K562 (cell line): ENCODE data around the gene CGB8. TPM values are rescaled to one million over a fixed set of nuclear protein-coding genes. Genes with fewer than 3 reads are reported as not detected.

Experiments used
- ATAC-seq: fragments of 200-7000 bp; cut with Tn5 transposase; 3 replicates; pipeline ENCODE4 v1.9.1; 2020; ENCODE audit warnings: moderate library complexity
- BruUV-seq: library from RNA; stranded (reverse); fragments of 400-500 nt; replicated peaks from 2 replicates; lab custom pipeline; 2021; lab: Mats Ljungman, UMichigan
- CTCF ChIA-PET: fragments of 300-600 bp; formaldehyde crosslinking; extraction: SDS; loops from one replicate; lab custom pipeline; 2021; ENCODE audit warnings: low intra/inter-chr PET ratio; lab: Yijun Ruan, JAX
- POLR2A ChIA-PET: fragments of 300-600, 350-650 bp; sonication (Branson Sonifier 250); formaldehyde crosslinking; extraction: SDS; loops from one replicate; lab custom pipeline; 2021; ENCODE audit warnings: antibody characterized with exemption, inconsistent platforms; lab: Yijun Ruan, JAX
- DNase-seq, 4 experiments: peaks; one replicate each; pipeline versions ENCODE4 v3.0.0 to v3.0.0-alpha.2; 2011 to 2018; ENCODE audit warnings: low spot score in 3 of 4, mixed read lengths in 3 of 4; ENCODE audit errors: extremely low read depth in 1 of 4
- FAIRE-seq: peaks from 2 replicates; lab custom pipeline; 2011; peaks lifted over from hg19 to GRCh38; lab: Jason Lieb, UNC
- H2AFZ ChIP-seq: 2 replicates; pipeline ENCODE4 v1.6.0; 2011; ENCODE audit warnings: low read depth, low read length, control low read depth, inconsistent platforms
- H3K27ac ChIP-seq: fragments of 200-600 bp; 3 replicates; pipeline ENCODE4 v1.8.0; 2011; ENCODE audit warnings: low read depth, mild to moderate bottlenecking, control low read depth, inconsistent platforms, low read length, moderate library complexity, mixed read lengths; ENCODE audit errors: extremely low read depth
- H3K27me3 ChIP-seq, 2 experiments: fragments of 300-600 bp in 1 of 2; 2 replicates in 1 of 2; 3 replicates in 1 of 2; pipeline versions ENCODE4 v1.6.0 to v1.8.0; 2011; ENCODE audit warnings: inconsistent platforms in 2 of 2, low read length in 2 of 2, mild to moderate bottlenecking in 1 of 2, mixed read lengths in 1 of 2, moderate library complexity in 1 of 2; ENCODE audit not compliant: control insufficient read depth in 2 of 2, insufficient read depth in 2 of 2
- H3K36me3 ChIP-seq: fragments of 300-600 bp; 3 replicates; pipeline ENCODE4 v1.8.0; 2011; ENCODE audit warnings: mild to moderate bottlenecking, low read length, inconsistent platforms; ENCODE audit not compliant: control insufficient read depth, insufficient read depth
- H3K4me1 ChIP-seq, 2 experiments: fragments of 200-600 bp in 1 of 2; replicated peaks in 1 of 2; 2 replicates in 1 of 2; 3 replicates in 1 of 2; pipeline versions ENCODE4 v1.5.1 to v1.8.0; 2011; ENCODE audit warnings: inconsistent platforms in 2 of 2, low read length in 2 of 2, mild to moderate bottlenecking in 1 of 2, mixed read lengths in 1 of 2, moderate library complexity in 1 of 2; ENCODE audit not compliant: control insufficient read depth in 2 of 2, insufficient read depth in 2 of 2
- H3K4me2 ChIP-seq: 2 replicates; pipeline ENCODE4 v1.6.1; 2011; ENCODE audit warnings: low read length, control low read depth, inconsistent platforms, mixed read lengths; ENCODE audit not compliant: insufficient read depth
- H3K4me3 ChIP-seq: fragments of 200-600 bp; sonication (generic), shearing (Covaris generic); 2 replicates; pipeline ENCODE4 v1.5.1; 2016; ENCODE audit warnings: control low read depth, inconsistent platforms
- H3K79me2 ChIP-seq: fragments of 200-600 bp; 3 replicates; pipeline ENCODE4 v1.8.0; 2011; ENCODE audit warnings: low read length, inconsistent platforms; ENCODE audit not compliant: control insufficient read depth, insufficient read depth
- H3K9ac ChIP-seq, 2 experiments: 2 replicates each; pipeline versions ENCODE4 v1.6.0 to v1.6.1; 2011; ENCODE audit warnings: low read depth in 2 of 2, low read length in 2 of 2, control low read depth in 1 of 2, inconsistent platforms in 1 of 2, mild to moderate bottlenecking in 1 of 2, mixed read lengths in 1 of 2; ENCODE audit not compliant: insufficient read depth in 1 of 2
- H3K9me1 ChIP-seq: one replicate; pipeline ENCODE4 v1.6.0; 2011; ENCODE audit warnings: inconsistent platforms, mild to moderate bottlenecking, low read length, moderate library complexity; ENCODE audit not compliant: control insufficient read depth, insufficient read depth
- H3K9me3 ChIP-seq: replicated peaks from 2 replicates; pipeline ENCODE4 v1.5.1; 2011; ENCODE audit warnings: low read depth, low read length, inconsistent platforms; ENCODE audit not compliant: control insufficient read depth, insufficient read depth
- H4K20me1 ChIP-seq: replicated peaks from 2 replicates; pipeline ENCODE4 v1.6.1; 2011; ENCODE audit warnings: low read length, inconsistent platforms, mixed read lengths; ENCODE audit not compliant: control insufficient read depth, insufficient read depth
- HOMEZ ChIP-seq: fragments of 250-450 bp; sonication (Bioruptor Pico); IDR thresholded peaks from 2 replicates; pipeline ENCODE4 v1.4.0; 2020; ENCODE audit warnings: mild to moderate bottlenecking, moderate library complexity
- LCOR ChIP-seq: sonication (generic); formaldehyde crosslinking; IDR thresholded peaks from 2 replicates; pipeline ENCODE4 v1.8.0; 2022; ENCODE audit warnings: mild to moderate bottlenecking, missing genetic modification reagents
- POLR2G ChIP-seq: fragments of 200-400 bp; formaldehyde crosslinking; IDR thresholded peaks from 2 replicates; pipeline ENCODE4 v1.6.1; 2017; ENCODE audit warnings: low read depth, mild to moderate bottlenecking, antibody characterized with exemption, low read length, moderate library complexity
- RBFOX2 ChIP-seq: fragments of 200-400 bp; formaldehyde crosslinking; IDR thresholded peaks from 2 replicates; pipeline ENCODE4 v1.6.1; 2017; ENCODE audit warnings: low read depth, mild to moderate bottlenecking, low read length, moderate library complexity
- SPI1 ChIP-seq: IDR thresholded peaks from 2 replicates; pipeline ENCODE4 v1.6.1; 2011; ENCODE audit warnings: low read depth, low read length, control low read depth, borderline replicate concordance
- TFAM ChIP-seq: fragments of 250-450 bp; sonication (Bioruptor Pico); conservative IDR thresholded peaks from 2 replicates; pipeline ENCODE4 v1.5.0; 2021; ENCODE audit warnings: mild to moderate bottlenecking, moderate library complexity
- TGIF2 ChIP-seq: sonication (generic); formaldehyde crosslinking; IDR thresholded peaks from 2 replicates; pipeline ENCODE4 v1.8.1; 2022; ENCODE audit warnings: mild to moderate bottlenecking, missing genetic modification reagents, moderate library complexity
- ZNF717 ChIP-seq: fragments of 250-450 bp; sonication (Bioruptor Pico); IDR thresholded peaks from 2 replicates; pipeline ENCODE4 v1.5.0; 2021
- WGBS: fragments of 100-300 bp; shearing (Covaris generic); methylation state at CpG from one replicate; pipeline ENCODE4 v1.1.6; 2016; ENCODE audit warnings: low coverage, mixed read lengths; ENCODE audit not compliant: insufficient coverage; ENCODE audit errors: missing lambda C conversion rate; 5-methylcytosine and 5-hydroxymethylcytosine counted together
- in situ Hi-C: fragments of 300-500 bp; cut with MboI; formaldehyde crosslinking; loops from 4 replicates; pipeline ENCODE4 v1.15.0; 2018; ENCODE audit warnings: inconsistent platforms, mixed read lengths
- intact Hi-C: fragments of 100-400 bp; cut with micrococcal nuclease; formaldehyde crosslinking; loops from 2 replicates; pipeline ENCODE4 v1.14.2; 2022
- polyA plus RNA-seq, 8 experiments: library from polyadenylated mRNA; depleted of rRNA in 4 of 8; stranded (reverse) in 5 of 8; unstranded in 3 of 8; fragments of >200 nt; fragmentation: Nextera tagmentation in 2 of 8; fragmentation: Illumina TruSeq in 1 of 8; extraction: Ambion mirVana in 2 of 8; extraction: Trizol in 1 of 8; gene quantifications; 2 replicates each; pipeline versions ENCODE4 v1.2.1 to v1.2.3, GENCODE V29; 2011 to 2014; ENCODE audit warnings: inconsistent platforms in 1 of 8, missing spikeins in 1 of 8
- total RNA-seq, 7 experiments: library from RNA; depleted of rRNA in 6 of 7; stranded (reverse); fragments of >200 nt in 6 of 7; fragmentation: Illumina TruSeq in 2 of 7; extraction: Trizol in 2 of 7; gene quantifications; 2 replicates each; pipeline versions ENCODE4 v1.2.1 to v1.2.3, GENCODE V29; 2011 to 2021; ENCODE audit warnings: low replicate concordance in 1 of 7

The CGB8 gene
- total and polyA plus RNA-seq, 9 of the 15 experiments (the other 6 are each of a cell fraction or from before 2014, with no cell fraction given), result not detected

GRCh38 chr19:49011194-49011593 lies 37.7 kb downstream of the CGB8 start:
- H3K9me1 ChIP-seq, result peaks cover 3% of the 10 kb centered on the region
- no peak overlapping the region for H2AFZ ChIP-seq
- in situ Hi-C loops (no loop called here), intact Hi-C loops (no loop called here)
- H3K79me2 ChIP-seq, result no peaks in the 10 kb centered on the region
- no peak overlapping the region for H3K4me2 ChIP-seq
- DNase-seq (no peak), FAIRE-seq (no peak), ATAC-seq (no peak)
- no peaks in the 10 kb centered on the region for H3K9me3 ChIP-seq
- no peak overlapping the region for H3K9ac ChIP-seq
- H3K27ac ChIP-seq, result no peak overlapping the region
- peaks cover 0 to 18% of the 10 kb centered on the region in 2 experiments; a peak in 2 of 5 replicates for H3K4me1 ChIP-seq
- no peak overlapping the region for H3K4me3 ChIP-seq
- TF ChIP-seq ZNF717 (CRISPR knock-in tag) (no peak), RBFOX2 (no peak; the same call in 1 of the 2 replicates), SPI1 (no peak), TGIF2 (CRISPR knock-in tag) (no peak), LCOR (CRISPR knock-in tag) (no peak), TFAM (CRISPR knock-in tag) (no peak)
- 0 out of 2 replicates have a peak, but pooled peaks cover 3% of the 10 kb centered on the region for H4K20me1 ChIP-seq
- BruUV-seq, result no TSS peak
- POLR2A ChIA-PET, result no interaction called here
- WGBS, result 87% methylated on average over 15 of the region's 17 CpGs
- CTCF ChIA-PET, result no interaction called here
- H3K36me3 ChIP-seq, result peaks cover 84% of the 10 kb centered on the region
- no peaks in the 10 kb centered on the region for H3K27me3 ChIP-seq

- H4K20me1 ChIP-seq, result 0 out of 2 replicates have a peak, but pooled peaks cover 3% of the 10 kb centered on the region
Measured at GRCh38 chr19:49010453-49010852, 38.5 kb downstream of the CGB8 start.

More at GRCh38 chr19:49010453-49010852, 38.5 kb downstream of the CGB8 start:
- Histone ChIP-seq H3K36me3 (peaks cover 84% of the 10 kb centered on the region), H3K9me1 (peaks cover 4% of the 10 kb centered on the region), H3K27ac (no peak overlapping the region), H3K4me3 (no peak overlapping the region), H3K79me2 (no peaks in the 10 kb centered on the region), H2AFZ (no peak overlapping the region), H3K4me1 (peaks cover 0 to 14% of the 10 kb centered on the region in 2 experiments; a peak in 2 of 5 replicates), H3K27me3 (no peaks in the 10 kb centered on the region), H3K9ac (no peak overlapping the region; a peak in 1 of 4 replicates), H3K9me3 (no peaks in the 10 kb centered on the region)
- BruUV-seq, result no TSS peak
- in situ Hi-C loops (no loop called here), intact Hi-C loops (no loop called here)
- no peak for FAIRE-seq
- no peak for ATAC-seq
- DNase-seq, result no peak
- CTCF ChIA-PET, result no interaction called here
- POLR2A ChIA-PET, result interaction anchor here (0.5 to 2.1 kb wide), 3 partner anchors 10 to 545 kb away, joined by 3 to 6 read pairs (median 3); no protein-coding TSS in a partner anchor
- peak; percentile 44; the same call in 1 of the 2 replicates for TF ChIP-seq POLR2G
- no peak for TF ChIP-seq HOMEZ (CRISPR knock-in tag)
- TF ChIP-seq, all 486 proteins: peak for 1
- no peak overlapping the region for H3K4me2 ChIP-seq
- WGBS, result 79% methylated on average over 12 of the region's 18 CpGs
